GM18520 (cell line): ENCODE data around the gene IGSF21.
"Not testable (repeated sequence)": the region's sequence is repeated elsewhere in the genome, so short reads cannot be mapped to it uniquely, and the experiment has no call there.

Experiments used
- ATAC-seq: cut with Tn5 transposase; IDR thresholded peaks from one replicate; pipeline ENCODE4 v1.9.1; 2021; ENCODE audit not compliant: unreplicated experiment

The IGSF21 gene

GRCh38 chr1:18350747-18351146 is 243.1 kb downstream of the IGSF21 start:
- ATAC-seq, result no peak

- no peak for ATAC-seq
Observed at GRCh38 chr1:18351735-18352134, 244.1 kb downstream of the IGSF21 start.

- ATAC-seq, result no peak
Observed at GRCh38 chr1:18352636-18353265, 245.2 kb downstream of the IGSF21 start.

- ATAC-seq, result no peak
Observed at GRCh38 chr1:18353528-18353927, 245.9 kb downstream of the IGSF21 start.

- ATAC-seq, result no peak
Observed at GRCh38 chr1:18353992-18354391, 246.4 kb downstream of the IGSF21 start.

- ATAC-seq, result no peak
Observed at GRCh38 chr1:18354612-18355011, 247.0 kb downstream of the IGSF21 start.

GRCh38 chr1:18357622-18358230 is 250.1 kb downstream of the IGSF21 start:
- ATAC-seq, result no peak

- ATAC-seq, result no peak
Observed at GRCh38 chr1:18358600-18358999, 251.0 kb downstream of the IGSF21 start.

GRCh38 chr1:18360251-18360650 is 252.7 kb downstream of the IGSF21 start:
- no peak for ATAC-seq

- ATAC-seq, result no peak
Observed at GRCh38 chr1:18362150-18362549, 254.6 kb downstream of the IGSF21 start.

GRCh38 chr1:18363436-18363835 is 255.8 kb downstream of the IGSF21 start:
- ATAC-seq, result no peak

- ATAC-seq, result no peak
Observed at GRCh38 chr1:18365099-18365705, 257.6 kb downstream of the IGSF21 start.

- not testable (repeated sequence) for ATAC-seq
Observed at GRCh38 chr1:18372505-18372904, 264.9 kb downstream of the IGSF21 start.

GRCh38 chr1:18373151-18373550 is 265.6 kb downstream of the IGSF21 start:
- ATAC-seq, result no peak

GRCh38 chr1:18373882-18374493 is 266.4 kb downstream of the IGSF21 start:
- no peak for ATAC-seq

- no peak for ATAC-seq
Observed at GRCh38 chr1:18376661-18377060, 269.1 kb downstream of the IGSF21 start.

GRCh38 chr1:18380288-18380687 is 272.7 kb downstream of the IGSF21 start:
- ATAC-seq, result no peak

- ATAC-seq, result no peak
Observed at GRCh38 chr1:18384059-18384458, 276.5 kb downstream of the IGSF21 start.

- ATAC-seq, result no peak
Observed at GRCh38 chr1:18384471-18384870, 276.9 kb downstream of the IGSF21 start.

GRCh38 chr1:18385239-18385790 is 277.7 kb downstream of the IGSF21 start:
- no peak for ATAC-seq

GRCh38 chr1:18386591-18386990 is 279.0 kb downstream of the IGSF21 start:
- ATAC-seq, result no peak

GRCh38 chr1:18387307-18387706 is 279.7 kb downstream of the IGSF21 start:
- ATAC-seq, result no peak
